Measurements from ENCODE around the gene ACTG1. TPM values are rescaled to one million over a fixed set of nuclear protein-coding genes. Genes with fewer than 3 reads are reported as not detected.

Gene ACTG1
- total and polyA plus RNA-seq, 2 of the 4 experiments (the other 2 are of a cell fraction), result 10,907 to 15,732 TPM

DNA sequence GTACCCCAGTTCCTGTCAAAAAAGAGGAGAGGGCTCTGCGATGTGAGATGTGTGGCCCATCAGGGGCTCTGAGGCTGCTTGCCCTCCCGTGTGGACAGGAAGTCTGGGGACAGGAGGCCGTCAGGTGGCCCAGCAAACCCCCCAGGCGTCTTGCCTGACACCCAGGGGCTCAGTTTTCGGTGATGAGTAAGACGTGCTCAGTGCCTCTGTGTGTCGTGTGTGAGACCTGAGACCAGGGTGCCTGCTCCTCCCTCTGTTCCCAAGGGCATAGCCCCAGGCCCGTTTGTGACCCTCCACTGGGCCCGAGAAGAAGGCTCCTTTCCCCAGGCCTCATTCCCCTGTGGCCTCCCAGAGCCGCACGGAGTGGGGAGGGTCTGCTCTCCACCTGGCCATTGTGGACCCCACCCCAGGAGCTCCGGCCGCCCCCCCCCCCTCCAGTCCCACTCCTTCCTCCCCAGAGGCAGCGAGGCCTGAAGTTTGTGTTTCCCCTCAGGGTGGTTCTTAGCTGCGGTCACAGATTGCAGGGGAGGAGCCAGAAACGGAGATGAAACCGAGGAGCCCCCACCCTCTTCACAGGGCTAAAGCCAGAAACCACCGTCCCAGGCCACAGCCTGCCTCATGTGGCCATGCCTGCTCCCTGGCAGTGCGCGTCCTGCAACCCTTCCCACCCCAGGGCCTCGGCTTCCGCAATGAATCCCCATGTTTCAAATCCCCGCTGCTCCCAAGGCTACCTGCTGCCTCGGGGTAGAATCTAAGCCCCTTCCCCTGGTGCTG, 4.9 kb upstream of the ACTG1 start (continued):
- TF ChIP-seq, protein P1, sequence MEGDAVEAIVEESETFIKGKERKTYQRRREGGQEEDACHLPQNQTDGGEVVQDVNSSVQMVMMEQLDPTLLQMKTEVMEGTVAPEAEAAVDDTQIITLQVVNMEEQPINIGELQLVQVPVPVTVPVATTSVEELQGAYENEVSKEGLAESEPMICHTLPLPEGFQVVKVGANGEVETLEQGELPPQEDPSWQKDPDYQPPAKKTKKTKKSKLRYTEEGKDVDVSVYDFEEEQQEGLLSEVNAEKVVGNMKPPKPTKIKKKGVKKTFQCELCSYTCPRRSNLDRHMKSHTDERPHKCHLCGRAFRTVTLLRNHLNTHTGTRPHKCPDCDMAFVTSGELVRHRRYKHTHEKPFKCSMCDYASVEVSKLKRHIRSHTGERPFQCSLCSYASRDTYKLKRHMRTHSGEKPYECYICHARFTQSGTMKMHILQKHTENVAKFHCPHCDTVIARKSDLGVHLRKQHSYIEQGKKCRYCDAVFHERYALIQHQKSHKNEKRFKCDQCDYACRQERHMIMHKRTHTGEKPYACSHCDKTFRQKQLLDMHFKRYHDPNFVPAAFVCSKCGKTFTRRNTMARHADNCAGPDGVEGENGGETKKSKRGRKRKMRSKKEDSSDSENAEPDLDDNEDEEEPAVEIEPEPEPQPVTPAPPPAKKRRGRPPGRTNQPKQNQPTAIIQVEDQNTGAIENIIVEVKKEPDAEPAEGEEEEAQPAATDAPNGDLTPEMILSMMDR (conservative IDR thresholded peaks at IDR 0.05; ENCODE audit: low read depth, low read length), result no peak
- TF ChIP-seq CHD1 (IDR thresholded peaks at IDR 0.05; ENCODE audit: low read depth, low read length) (no peak), RFX5 (IDR thresholded peaks at IDR 0.05; ENCODE audit: low read depth, low read length) (no peak)
- TF ChIP-seq, protein P2, sequence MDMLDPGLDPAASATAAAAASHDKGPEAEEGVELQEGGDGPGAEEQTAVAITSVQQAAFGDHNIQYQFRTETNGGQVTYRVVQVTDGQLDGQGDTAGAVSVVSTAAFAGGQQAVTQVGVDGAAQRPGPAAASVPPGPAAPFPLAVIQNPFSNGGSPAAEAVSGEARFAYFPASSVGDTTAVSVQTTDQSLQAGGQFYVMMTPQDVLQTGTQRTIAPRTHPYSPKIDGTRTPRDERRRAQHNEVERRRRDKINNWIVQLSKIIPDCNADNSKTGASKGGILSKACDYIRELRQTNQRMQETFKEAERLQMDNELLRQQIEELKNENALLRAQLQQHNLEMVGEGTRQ (IDR thresholded peaks at IDR 0.05; ENCODE audit: low read depth, low read length), result no peak
